GM04503 (cell line): Measurements from ENCODE around the gene SLC25A48.

Experiments
- DNase-seq: peaks from one replicate; pipeline ENCODE4 v3.0.0-alpha.2; 2012; ENCODE audit warnings: low read depth

Gene SLC25A48

DNA sequence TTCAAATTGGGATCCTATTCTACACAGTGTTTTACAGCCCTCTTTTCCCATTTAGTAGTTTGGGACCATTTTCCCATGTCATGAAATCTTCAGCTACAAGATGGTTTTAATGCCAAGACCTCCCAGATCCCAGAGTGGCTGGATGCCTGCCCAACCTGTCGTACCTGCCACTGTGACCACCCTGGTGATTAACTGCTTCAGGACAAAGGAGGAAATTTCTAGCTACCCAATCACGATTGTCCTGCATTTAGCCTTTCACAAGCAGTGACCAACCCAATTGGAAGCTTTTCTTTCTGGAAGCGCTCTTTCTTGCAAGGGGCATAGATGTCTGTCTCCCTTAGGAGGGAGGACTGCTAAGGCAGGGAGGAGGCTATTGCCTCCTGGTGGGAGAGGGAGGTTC, 47.4 kb downstream of the SLC25A48 start:
- no peak for DNase-seq

DNA sequence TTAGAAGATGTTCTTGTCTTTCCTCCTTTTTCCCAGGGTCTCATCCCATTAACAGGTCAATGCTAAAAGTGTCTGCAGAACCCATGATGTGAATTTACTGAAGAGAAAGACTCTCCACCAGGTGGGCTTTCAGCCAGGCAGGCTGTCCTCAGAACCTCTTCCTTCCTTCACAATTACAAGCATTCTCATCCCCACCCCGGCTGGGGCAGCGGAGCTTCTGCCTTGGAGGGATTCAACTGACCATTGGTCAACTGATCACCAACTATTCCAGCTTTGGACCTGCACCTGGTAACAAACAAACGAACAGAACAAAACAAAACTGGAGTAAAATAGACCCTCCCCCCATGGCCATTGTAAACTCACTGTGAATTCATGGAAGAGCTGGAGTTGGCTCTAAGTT, 48.6 kb downstream of the SLC25A48 start:
- no peak for DNase-seq

GRCh38 chr5:135883441-135883840, 49.0 kb downstream of the SLC25A48 start:
- DNase-seq: no peak

GRCh38 chr5:135885031-135885430, 50.6 kb downstream of the SLC25A48 start:
- no peak for DNase-seq

GRCh38 chr5:135886136-135886535, 51.7 kb downstream of the SLC25A48 start:
- DNase-seq: no peak

- no peak for DNase-seq
Measured at GRCh38 chr5:135887447-135887864, 53.0 kb downstream of the SLC25A48 start.

DNA sequence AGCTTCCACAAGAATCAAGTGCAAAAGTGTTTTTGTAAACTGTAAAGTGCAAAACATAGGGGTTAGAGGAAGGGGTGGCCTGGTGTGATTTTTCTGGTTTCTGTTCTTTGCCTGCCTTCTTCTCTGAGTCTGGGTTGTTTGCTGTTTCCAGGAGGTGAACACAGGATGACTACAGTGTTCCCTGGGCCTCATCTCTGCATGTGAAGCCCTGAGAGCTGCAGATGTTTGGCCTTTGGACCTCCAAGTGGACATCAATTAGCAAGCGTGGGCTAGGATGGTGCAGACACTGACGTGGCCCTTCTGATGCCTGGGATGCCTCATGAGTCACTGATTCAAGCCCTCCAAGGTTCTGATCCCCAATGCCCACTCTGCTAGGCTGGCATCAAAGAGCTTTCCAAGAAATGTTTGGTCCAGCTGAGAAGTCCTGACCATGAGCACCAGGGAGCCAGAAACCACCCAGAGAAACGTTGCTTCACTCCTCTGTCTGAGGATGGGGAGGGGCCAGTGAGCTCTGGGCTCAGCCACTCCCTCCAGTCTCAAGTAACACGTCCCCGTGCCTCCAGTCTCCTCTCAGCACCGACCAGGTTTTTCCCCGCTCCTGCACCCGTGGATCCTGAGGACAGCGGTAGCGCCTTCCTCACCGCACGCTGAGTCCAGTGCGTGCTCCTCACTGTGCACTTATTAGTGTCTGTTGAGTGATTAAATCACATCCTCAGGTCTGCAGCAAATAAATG, 53.6 kb downstream of the SLC25A48 start:
- peak; percentile 8 for DNase-seq

DNA sequence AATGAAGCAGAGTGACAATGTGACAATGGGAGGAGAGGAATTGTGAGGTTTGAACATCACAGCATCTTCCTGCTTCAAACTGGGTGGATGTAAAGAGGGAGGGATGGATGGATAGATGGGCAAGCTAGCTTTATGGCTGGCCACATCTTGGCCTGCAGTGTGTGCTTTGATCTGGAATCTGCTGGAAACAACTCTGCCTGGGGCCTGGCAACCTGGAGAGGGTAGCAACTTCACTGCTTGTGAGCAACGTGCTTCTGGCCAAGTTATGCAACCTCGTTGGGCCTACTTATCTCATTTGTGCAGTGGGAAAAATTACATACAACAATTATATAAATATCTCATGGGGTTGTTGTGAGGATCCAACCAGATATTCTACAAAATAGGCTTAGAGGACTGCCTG, 55.8 kb downstream of the SLC25A48 start:
- no peak for DNase-seq

DNA sequence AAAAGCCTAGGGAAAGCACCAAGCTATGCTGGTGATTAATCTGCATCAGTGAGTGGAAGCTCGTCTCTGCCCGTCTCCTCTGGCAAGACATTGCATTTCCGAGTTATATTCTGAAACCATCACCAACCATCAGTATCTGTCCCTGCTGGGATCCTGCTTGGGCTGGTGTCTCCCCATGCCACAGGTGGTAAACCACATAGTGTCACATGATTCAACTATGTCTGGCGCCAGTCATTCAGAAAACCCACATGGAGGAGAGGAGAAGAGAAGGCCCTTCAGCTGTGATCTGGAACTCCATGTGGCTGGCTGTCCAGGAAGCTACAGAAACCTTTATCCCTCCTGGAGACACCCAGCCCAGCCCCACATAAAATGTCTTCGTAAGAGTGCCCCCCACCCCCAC, 56.4 kb downstream of the SLC25A48 start:
- no peak for DNase-seq

DNA sequence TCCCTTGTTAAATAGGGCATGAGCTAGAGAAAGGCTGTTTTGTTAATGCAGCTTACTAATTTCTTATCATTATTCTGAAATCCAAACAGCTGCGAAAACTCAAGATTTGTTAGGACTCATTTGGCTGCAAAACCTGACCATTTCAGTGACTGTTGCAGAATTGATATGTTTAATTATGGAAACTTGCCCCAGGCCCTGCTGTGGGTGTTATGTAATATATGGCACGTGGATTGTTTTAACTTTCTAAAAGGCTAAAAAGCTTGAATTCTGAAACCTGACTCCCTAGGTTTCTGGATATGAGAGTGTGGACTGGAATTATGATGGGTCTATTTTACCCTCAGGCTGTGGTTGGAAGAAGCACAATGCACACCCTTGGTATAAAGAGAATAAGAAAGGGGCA, 56.8 kb downstream of the SLC25A48 start:
- DNase-seq: no peak

DNA sequence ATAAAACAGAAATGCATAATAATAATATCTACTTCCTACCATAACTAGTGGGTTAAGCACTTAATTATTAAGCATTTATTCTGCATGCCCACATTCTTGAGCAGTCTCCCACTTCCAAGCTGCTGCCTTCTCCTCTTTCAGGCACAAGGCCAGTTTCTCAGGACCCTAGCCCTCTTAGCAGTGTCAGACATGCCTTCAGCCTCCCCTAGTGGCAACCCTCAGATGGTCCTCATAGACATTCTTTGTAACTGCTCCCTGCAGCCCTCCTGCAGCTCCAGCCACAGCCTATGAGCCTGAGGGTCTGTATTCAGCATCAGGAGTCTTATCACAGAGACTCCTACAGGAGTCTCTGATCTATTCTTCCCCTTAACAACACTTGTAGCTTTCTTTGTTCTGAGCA, 57.3 kb downstream of the SLC25A48 start:
- no peak for DNase-seq

GRCh38 chr5:135894276-135894675, 59.8 kb downstream of the SLC25A48 start:
- DNase-seq: no peak

DNA sequence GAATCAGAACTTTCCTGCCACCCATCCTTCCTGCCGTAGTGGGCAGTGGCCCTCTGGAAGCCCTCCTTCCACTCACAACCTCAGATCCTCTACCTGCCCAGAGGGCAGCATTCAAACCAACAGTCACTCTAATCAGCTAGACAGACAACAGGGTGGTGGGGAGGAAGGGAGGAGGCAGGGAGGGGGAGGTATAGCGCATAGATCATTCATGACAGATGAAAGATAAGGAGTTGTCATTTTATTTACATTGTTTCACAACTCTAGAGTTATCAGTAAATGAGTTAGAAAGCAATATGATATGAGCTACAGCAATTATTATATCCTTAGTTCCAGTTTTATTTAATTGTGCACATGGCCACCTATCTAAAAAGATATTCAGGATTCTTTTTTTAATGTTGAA, 60.3 kb downstream of the SLC25A48 start:
- DNase-seq: no peak

- DNase-seq: no peak
Measured at GRCh38 chr5:135895474-135896006, 61.1 kb downstream of the SLC25A48 start, which contains the start of gene IL9. IL9 (minus strand) TSS chr5:135895841; CDS start chr5:135895816, 25 bp downstream.

- no peak for DNase-seq
Measured at GRCh38 chr5:135898651-135899050, 64.2 kb downstream of the SLC25A48 start.

DNA sequence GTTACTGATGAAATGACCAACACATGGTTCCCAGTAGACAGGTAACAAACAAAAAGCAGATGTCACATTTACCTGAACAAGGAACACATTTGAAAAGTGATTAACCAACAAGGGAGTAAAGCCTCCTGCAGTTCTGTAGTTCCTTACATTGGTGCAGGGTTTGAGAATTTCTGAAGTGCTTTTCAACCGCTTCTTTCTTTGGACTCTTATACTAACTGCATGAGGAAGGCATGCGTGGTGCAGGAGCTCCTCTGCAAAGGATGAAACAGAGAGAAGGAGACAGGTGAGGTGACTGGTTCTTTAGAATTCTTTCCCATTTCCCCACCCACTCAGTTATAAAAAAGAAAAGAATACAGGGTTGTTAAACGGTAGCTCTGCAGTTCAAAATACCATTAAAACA, 65.8 kb downstream of the SLC25A48 start:
- no peak for DNase-seq

- no peak for DNase-seq
Measured at GRCh38 chr5:135901633-135902032, 67.2 kb downstream of the SLC25A48 start.

GRCh38 chr5:135905144-135905543, 70.7 kb downstream of the SLC25A48 start:
- DNase-seq: no peak

DNA sequence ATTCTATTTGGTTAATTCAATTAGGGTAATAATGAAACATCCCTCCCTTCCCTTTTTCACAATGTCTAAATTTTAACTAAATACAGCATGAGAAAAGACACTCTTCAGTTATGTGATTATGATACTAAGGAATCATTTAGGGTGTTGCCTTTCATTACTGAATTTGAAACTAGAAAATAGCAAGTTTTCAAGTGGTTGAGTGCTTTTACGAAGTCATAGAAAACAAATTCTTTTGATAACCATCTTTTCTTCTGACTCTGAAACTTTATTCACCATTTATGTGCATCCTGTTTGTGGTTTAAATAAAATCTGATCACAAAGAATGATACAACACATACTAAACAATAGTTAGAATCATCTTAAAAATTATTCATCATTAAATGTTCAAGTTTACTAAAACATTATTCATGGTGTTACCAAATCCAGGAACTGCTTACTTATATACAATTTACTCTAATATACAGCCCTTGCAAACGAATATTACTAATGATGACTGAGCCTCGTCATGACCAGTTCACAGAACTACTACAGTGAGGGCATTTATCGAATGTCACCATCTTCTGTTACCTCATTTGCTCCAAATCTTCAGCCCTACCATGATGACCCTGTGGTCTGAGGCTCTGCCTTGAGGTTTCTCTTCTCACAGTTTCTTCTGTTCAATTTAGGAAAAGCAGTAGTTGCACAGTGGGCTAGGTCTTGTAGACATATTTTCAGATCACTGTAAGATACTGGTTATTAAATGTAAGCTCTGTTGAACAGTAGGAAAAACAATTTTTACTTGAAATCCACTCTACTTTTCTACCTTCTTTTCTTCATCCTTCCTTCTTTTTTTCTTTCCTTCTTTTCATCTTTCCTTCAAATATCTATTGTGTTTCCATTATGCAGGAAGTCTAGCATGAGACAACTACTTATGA, 79.5 kb downstream of the SLC25A48 start:
- DNase-seq: no peak

DNA sequence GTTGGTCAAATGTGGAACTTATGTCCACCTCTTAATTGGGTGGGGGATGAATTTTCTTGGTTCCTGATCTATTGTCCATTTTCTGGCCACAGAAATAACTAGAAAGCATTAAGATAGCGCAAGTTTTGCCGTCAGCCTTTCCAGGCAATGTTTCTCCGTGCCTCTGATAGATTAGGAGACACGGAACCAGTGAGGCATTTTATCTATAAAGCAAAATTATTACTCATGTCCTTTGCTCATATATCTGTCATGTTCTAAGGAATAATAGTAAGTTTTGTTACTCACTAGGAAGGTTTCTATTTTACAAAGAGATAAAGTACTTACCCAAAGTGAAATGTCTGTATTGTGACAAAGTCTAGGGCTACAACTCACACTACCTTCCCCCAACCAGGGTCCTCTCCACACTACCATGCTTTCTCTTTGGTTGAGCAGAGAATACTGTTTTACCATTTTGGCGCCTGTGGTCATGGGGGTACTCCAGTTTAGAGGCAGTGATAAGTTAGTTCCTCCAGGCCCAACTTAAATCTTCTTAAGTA, 81.1 kb downstream of the SLC25A48 start:
- no peak for DNase-seq

DNA sequence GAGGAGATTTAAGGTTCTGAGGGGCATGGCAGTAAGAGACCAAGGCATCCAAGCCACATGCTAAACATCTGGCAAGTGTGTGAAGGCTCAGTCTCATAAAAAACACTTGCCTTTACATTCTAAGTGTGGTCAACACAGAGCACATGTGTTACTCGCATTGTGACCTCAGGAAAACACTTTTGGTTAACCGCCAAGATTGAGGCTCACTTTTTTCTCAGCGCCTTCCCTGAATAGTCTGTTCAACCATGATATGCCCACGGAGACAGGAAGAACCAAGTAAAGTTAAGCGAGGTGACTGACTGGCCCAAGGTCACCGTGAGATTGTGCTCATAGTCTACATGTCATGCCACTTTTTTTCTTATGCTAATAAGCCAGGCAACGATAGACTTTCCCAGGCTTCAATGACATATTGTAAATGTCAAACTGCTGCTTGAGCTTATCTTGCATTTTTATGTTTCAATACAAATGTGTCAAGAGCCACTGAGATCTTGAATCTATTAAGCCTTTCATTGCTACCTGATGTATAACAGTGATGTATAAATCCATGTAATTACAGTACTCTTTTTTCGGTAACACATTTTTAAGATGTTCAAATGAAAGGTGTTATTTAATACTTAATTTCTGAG, 82.3 kb downstream of the SLC25A48 start:
- no peak for DNase-seq

GRCh38 chr5:135920199-135920598, 85.7 kb downstream of the SLC25A48 start:
- DNase-seq: no peak
